NB4 (cell line): ENCODE results near the gene FERMT2.

Experiments used
- MAX ChIP-seq: IDR thresholded peaks from 2 replicates; pipeline ENCODE4 v1.6.1; 2011; ENCODE audit warnings: low read depth, low read length
- MYC ChIP-seq: IDR thresholded peaks from 2 replicates; pipeline ENCODE4 v1.6.1; 2011; ENCODE audit warnings: low read depth, low read length
- POLR2A ChIP-seq: IDR thresholded peaks from 2 replicates; pipeline ENCODE4 v1.6.1; 2011; ENCODE audit warnings: mild to moderate bottlenecking; ENCODE audit not compliant: insufficient read length; ENCODE audit errors: extremely low read depth
- TF ChIP-seq, protein P1 (sequence below): IDR thresholded peaks from one replicate; pipeline ENCODE4 v1.5.1; 2012; ENCODE audit warnings: low read depth, low read length

DNA sequence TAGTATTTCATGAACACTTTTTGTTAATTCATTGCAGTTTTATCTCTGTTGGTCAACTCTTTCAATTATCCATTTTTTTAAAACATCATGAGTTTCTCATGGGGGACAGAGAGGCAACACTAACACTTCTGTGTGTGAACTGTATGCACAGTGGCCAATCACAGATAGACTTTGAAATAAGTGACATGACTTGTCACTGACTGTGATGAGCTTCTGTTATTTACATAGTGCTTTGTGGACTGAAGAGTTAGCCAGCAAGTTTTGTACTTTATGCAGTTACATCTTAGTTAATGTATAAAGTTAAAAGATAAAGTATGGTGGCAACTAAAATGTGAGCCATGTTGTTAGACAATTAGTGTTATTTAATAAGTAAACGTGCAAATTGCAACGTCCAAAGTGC is 16.1 kb downstream of the FERMT2 start:
- TF ChIP-seq, protein P1, sequence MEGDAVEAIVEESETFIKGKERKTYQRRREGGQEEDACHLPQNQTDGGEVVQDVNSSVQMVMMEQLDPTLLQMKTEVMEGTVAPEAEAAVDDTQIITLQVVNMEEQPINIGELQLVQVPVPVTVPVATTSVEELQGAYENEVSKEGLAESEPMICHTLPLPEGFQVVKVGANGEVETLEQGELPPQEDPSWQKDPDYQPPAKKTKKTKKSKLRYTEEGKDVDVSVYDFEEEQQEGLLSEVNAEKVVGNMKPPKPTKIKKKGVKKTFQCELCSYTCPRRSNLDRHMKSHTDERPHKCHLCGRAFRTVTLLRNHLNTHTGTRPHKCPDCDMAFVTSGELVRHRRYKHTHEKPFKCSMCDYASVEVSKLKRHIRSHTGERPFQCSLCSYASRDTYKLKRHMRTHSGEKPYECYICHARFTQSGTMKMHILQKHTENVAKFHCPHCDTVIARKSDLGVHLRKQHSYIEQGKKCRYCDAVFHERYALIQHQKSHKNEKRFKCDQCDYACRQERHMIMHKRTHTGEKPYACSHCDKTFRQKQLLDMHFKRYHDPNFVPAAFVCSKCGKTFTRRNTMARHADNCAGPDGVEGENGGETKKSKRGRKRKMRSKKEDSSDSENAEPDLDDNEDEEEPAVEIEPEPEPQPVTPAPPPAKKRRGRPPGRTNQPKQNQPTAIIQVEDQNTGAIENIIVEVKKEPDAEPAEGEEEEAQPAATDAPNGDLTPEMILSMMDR, result no peak
- TF ChIP-seq POLR2A (no peak), MAX (no peak), MYC (no peak)
